Lung microvascular endothelial cell (primary cell): Measurements from ENCODE around the gene ALG12. TPM values are rescaled to one million over a fixed set of nuclear protein-coding genes. Genes with fewer than 3 reads are reported as not detected.

Source experiments
- total RNA-seq: library from RNA; depleted of rRNA; stranded (reverse); fragments of >200 nt; gene quantifications from 2 replicates; pipeline ENCODE4 v1.2.1, GENCODE V29; 2014

ALG12 gene
- total RNA-seq, 1 donor from 2014 or later = 13.5 TPM

Other genes starting within 250 kb of the ALG12 start
- 15.3 and 23.6 TPM in 2 replicates for gene BRD1, start 90.6 kb downstream of the ALG12 start, total RNA-seq
- gene ZBED4, start 64.6 kb downstream of the ALG12 start, total RNA-seq = 8.7 and 13.5 TPM in 2 replicates
- 40.3 and 45.2 TPM in 2 replicates for gene CRELD2, start 196 bp upstream of the ALG12 start, total RNA-seq
- gene PIM3, start 42.3 kb upstream of the ALG12 start, total RNA-seq = 156 and 396 TPM in 2 replicates
- gene IL17REL, start 94.3 kb upstream of the ALG12 start, total RNA-seq = under 0.01 TPM in 1 of 2 replicates, not detected in the other
- gene TTLL8, start 139.9 kb upstream of the ALG12 start, total RNA-seq = not detected in 2 replicates
- not detected in 2 replicates for gene MLC1, start 167.0 kb upstream of the ALG12 start, total RNA-seq
- 22.7 and 44.2 TPM in 2 replicates for gene MOV10L1, start 171.6 kb upstream of the ALG12 start, total RNA-seq